MM.1S (cell line): Measurements from ENCODE around the gene THEM4.

Experiments
- DNase-seq: peaks from one replicate; pipeline ENCODE4 v3.0.0-alpha.2; 2015
- H2AFZ ChIP-seq: fragments of 300-600 bp; sonication (generic); 2 replicates; pipeline ENCODE4 v1.6.0; 2016; ENCODE audit warnings: antibody characterized with exemption, low read length
- H3F3A ChIP-seq: fragments of 300-600 bp; sonication (generic); 2 replicates; pipeline ENCODE4 v1.6.1; 2016; ENCODE audit warnings: mild to moderate bottlenecking, antibody characterized with exemption, low read length, moderate library complexity, mixed read lengths; ENCODE audit not compliant: insufficient read depth
- H3K27ac ChIP-seq: fragments of 300-600 bp; sonication (generic); 2 replicates; pipeline ENCODE4 v1.5.1; 2016; ENCODE audit warnings: mild to moderate bottlenecking, low read length
- H3K27me3 ChIP-seq: fragments of 300-600 bp; sonication (generic); replicated peaks from 2 replicates; pipeline ENCODE4 v1.6.0; 2016; ENCODE audit warnings: low read length; ENCODE audit not compliant: insufficient read depth
- H3K36me3 ChIP-seq: fragments of 300-600 bp; sonication (generic); replicated peaks from 2 replicates; pipeline ENCODE4 v1.6.1; 2016; ENCODE audit warnings: mild to moderate bottlenecking, low read length, mixed read lengths; ENCODE audit not compliant: insufficient read depth
- H3K4me1 ChIP-seq: fragments of 300-600 bp; sonication (generic); 2 replicates; pipeline ENCODE4 v1.6.1; 2016; ENCODE audit warnings: low read length, mixed read lengths
- H3K4me2 ChIP-seq: fragments of 300-600 bp; sonication (generic); 2 replicates; pipeline ENCODE4 v1.6.0; 2016; ENCODE audit warnings: low read depth, low read length
- H3K4me3 ChIP-seq: fragments of 300-600 bp; sonication (generic); 2 replicates; pipeline ENCODE4 v1.5.1; 2016; ENCODE audit warnings: low read length, mixed read lengths
- H3K79me2 ChIP-seq: fragments of 300-600 bp; sonication (generic); 2 replicates; pipeline ENCODE4 v1.6.1; 2016; ENCODE audit warnings: mixed run types, low read length, mixed read lengths
- H3K9ac ChIP-seq: fragments of 300-600 bp; sonication (generic); 2 replicates; pipeline ENCODE4 v1.6.1; 2016; ENCODE audit warnings: low read length, mixed read lengths
- H3K9me2 ChIP-seq: fragments of 300-600 bp; sonication (generic); replicated peaks from 2 replicates; pipeline ENCODE4 v1.6.1; 2016; ENCODE audit warnings: mild to moderate bottlenecking, low read length, mixed read lengths; ENCODE audit not compliant: insufficient read depth
- H3K9me3 ChIP-seq: fragments of 300-600 bp; sonication (generic); replicated peaks from 2 replicates; pipeline ENCODE4 v1.6.1; 2016; ENCODE audit warnings: mild to moderate bottlenecking, low read length, mixed read lengths; ENCODE audit not compliant: insufficient read depth
- H4K20me1 ChIP-seq: fragments of 300-600 bp; sonication (generic); 2 replicates; pipeline ENCODE4 v1.6.1; 2016; ENCODE audit warnings: mild to moderate bottlenecking, low read length, moderate library complexity, mixed read lengths; ENCODE audit not compliant: insufficient read depth
- CTCF ChIP-seq: fragments of 300-600 bp; sonication (generic); IDR thresholded peaks from 2 replicates; pipeline ENCODE4 v1.5.1; 2016; ENCODE audit warnings: antibody characterized with exemption, low read length, mixed read lengths
- EZH2 ChIP-seq: fragments of 300-600 bp; sonication (generic); optimal IDR thresholded peaks from 2 replicates; pipeline ENCODE3; 2017; ENCODE audit warnings: low read depth, mild to moderate bottlenecking, antibody characterized with exemption, low read length, mixed read lengths
- EZH2phosphoT487 ChIP-seq: fragments of 300-600 bp; sonication (generic); IDR thresholded peaks from 2 replicates; pipeline ENCODE4 v1.6.1; 2018; ENCODE audit warnings: antibody characterized with exemption, low read length

Gene THEM4

GRCh38 chr1:151939141-151939540, 29.8 kb upstream of the THEM4 start:
- TF ChIP-seq EZH2phosphoT487 (no peak), EZH2 (no peak), CTCF (no peak)
- Histone ChIP-seq H2AFZ (no peak overlapping the region), H3K4me3 (no peak overlapping the region), H4K20me1 (no peaks in the 10 kb centered on the region), H3K27ac (no peak overlapping the region), H3F3A (no peaks in the 10 kb centered on the region), H3K36me3 (no peaks in the 10 kb centered on the region), H3K27me3 (no peaks in the 10 kb centered on the region), H3K79me2 (no peaks in the 10 kb centered on the region), H3K4me1 (0 out of 2 replicates have a peak, but pooled peaks cover 3% of the 10 kb centered on the region), H3K9me3 (no peaks in the 10 kb centered on the region), H3K9ac (no peak overlapping the region), H3K4me2 (no peak overlapping the region), H3K9me2 (no peaks in the 10 kb centered on the region)
- DNase-seq: no peak

- no peak for DNase-seq
- Histone ChIP-seq H3K4me1 (peaks cover 6% of the 10 kb centered on the region; the same call in 1 of the 2 replicates), H3K36me3 (no peaks in the 10 kb centered on the region), H3K27ac (no peak overlapping the region), H3K4me2 (no peak overlapping the region), H4K20me1 (no peaks in the 10 kb centered on the region), H3K4me3 (no peak overlapping the region), H3F3A (no peaks in the 10 kb centered on the region), H3K9me2 (no peaks in the 10 kb centered on the region), H2AFZ (no peak overlapping the region), H3K9me3 (no peaks in the 10 kb centered on the region), H3K9ac (no peak overlapping the region), H3K27me3 (no peaks in the 10 kb centered on the region), H3K79me2 (no peaks in the 10 kb centered on the region)
- TF ChIP-seq EZH2 (no peak), CTCF (no peak), EZH2phosphoT487 (no peak)
Observed at GRCh38 chr1:151936653-151937052, 27.3 kb upstream of the THEM4 start.

GRCh38 chr1:151935894-151936602, 26.7 kb upstream of the THEM4 start:
- no peaks in the 10 kb centered on the region for H3F3A ChIP-seq
- peaks cover 6% of the 10 kb centered on the region; the same call in 1 of the 2 replicates for H3K4me1 ChIP-seq
- no peak for DNase-seq
- no peaks in the 10 kb centered on the region for H4K20me1 ChIP-seq
- no peak overlapping the region for H2AFZ ChIP-seq
- H3K9ac ChIP-seq: no peak overlapping the region
- H3K4me3 ChIP-seq: no peak overlapping the region
- TF ChIP-seq EZH2phosphoT487 (no peak), CTCF (no peak), EZH2 (no peak)
- no peaks in the 10 kb centered on the region for H3K27me3 ChIP-seq
- no peaks in the 10 kb centered on the region for H3K9me2 ChIP-seq
- H3K36me3 ChIP-seq: no peaks in the 10 kb centered on the region
- H3K4me2 ChIP-seq: no peak overlapping the region
- no peaks in the 10 kb centered on the region for H3K79me2 ChIP-seq
- no peak overlapping the region for H3K27ac ChIP-seq
- H3K9me3 ChIP-seq: no peaks in the 10 kb centered on the region
